Neural cell (in vitro differentiated cells): ENCODE measurements around the gene DNAJC6. TPM values are rescaled to one million over a fixed set of nuclear protein-coding genes. Genes with fewer than 3 reads are reported as not detected.
"Not testable (repeated sequence)": the region's sequence is repeated elsewhere in the genome, so short reads cannot be mapped to it uniquely, and the experiment has no call there.

ENCODE experiments used
- H2AFZ ChIP-seq: fragments of 200-600, 300-800 bp; sonication (generic), shearing (Covaris generic); 2 replicates; pipeline ENCODE4 v1.6.0; 2014; ENCODE audit warnings: low read depth, mild to moderate bottlenecking, antibody characterized with exemption, low read length, moderate library complexity
- H3F3A ChIP-seq: fragments of 200-600 bp; shearing (Covaris generic); 2 replicates; pipeline ENCODE4 v1.6.1; 2016; ENCODE audit warnings: mild to moderate bottlenecking, moderate library complexity, mixed read lengths, antibody characterized with exemption, low read length; ENCODE audit not compliant: insufficient read depth, poor library complexity, severe bottlenecking
- H3K27ac ChIP-seq: fragments of 200-600, 300-800 bp; sonication (generic), shearing (Covaris generic); 2 replicates; pipeline ENCODE4 v1.5.1; 2014; ENCODE audit warnings: mild to moderate bottlenecking, low read length, moderate library complexity
- H3K27me3 ChIP-seq: fragments of 300-800, 200-600 bp; sonication (generic), shearing (Covaris generic); 2 replicates; pipeline ENCODE4 v1.6.0; 2014; ENCODE audit warnings: mild to moderate bottlenecking, low read depth, low read length, moderate library complexity; ENCODE audit not compliant: insufficient read depth
- H3K36me3 ChIP-seq: fragments of 300-800, 200-600 bp; sonication (generic), shearing (Covaris generic); 2 replicates; pipeline ENCODE4 v1.5.1; 2014; ENCODE audit warnings: mild to moderate bottlenecking, antibody characterized with exemption, low read length, moderate library complexity; ENCODE audit not compliant: insufficient read depth
- H3K4me2 ChIP-seq: fragments of 300-800, 200-600 bp; sonication (generic), shearing (Covaris generic); 2 replicates; pipeline ENCODE4 v1.6.0; 2014; ENCODE audit warnings: mild to moderate bottlenecking, low read length
- H3K4me3 ChIP-seq: fragments of 300-800, 200-600 bp; sonication (generic), shearing (Covaris generic); 2 replicates; pipeline ENCODE4 v1.5.1; 2014; ENCODE audit warnings: mild to moderate bottlenecking, low read length, moderate library complexity
- H3K79me2 ChIP-seq: fragments of 200-600 bp; shearing (Covaris generic); replicated peaks from 2 replicates; pipeline ENCODE4 v1.6.0; 2014; ENCODE audit warnings: mild to moderate bottlenecking, low read length, moderate library complexity; ENCODE audit not compliant: insufficient read depth
- H3K9ac ChIP-seq: fragments of 300-800, 200-600 bp; sonication (generic), shearing (Covaris generic); 2 replicates; pipeline ENCODE4 v1.6.1; 2016; ENCODE audit warnings: mild to moderate bottlenecking, low read length, mixed read lengths
- H3K9me2 ChIP-seq: fragments of 200-600 bp; shearing (Covaris generic); 2 replicates; pipeline ENCODE4 v1.6.1; 2016; ENCODE audit warnings: mild to moderate bottlenecking, low read length, mixed read lengths; ENCODE audit not compliant: insufficient read depth
- H3K9me3 ChIP-seq: fragments of 200-600, 300-800 bp; sonication (generic), shearing (Covaris generic); 2 replicates; pipeline ENCODE4 v1.6.1; 2016; ENCODE audit warnings: mild to moderate bottlenecking, mixed run types, low read length, moderate library complexity, mixed read lengths
- H4K20me1 ChIP-seq: fragments of 200-600 bp; shearing (Covaris generic); 2 replicates; pipeline ENCODE4 v1.6.1; 2016; ENCODE audit warnings: mild to moderate bottlenecking, mixed run types; ENCODE audit not compliant: insufficient read depth
- EP300 ChIP-seq: fragments of 450-650 bp; conservative IDR thresholded peaks from 2 replicates; pipeline ENCODE4 v1.6.1; 2014; ENCODE audit warnings: antibody characterized with exemption, mild to moderate bottlenecking, moderate library complexity; ENCODE audit not compliant: poor library complexity, severe bottlenecking
- EZH2 ChIP-seq: fragments of 200-600, 300-800 bp; shearing (Covaris generic), sonication (generic); IDR thresholded peaks from 2 replicates; pipeline ENCODE4 v1.6.1; 2014; ENCODE audit warnings: antibody characterized with exemption, low read length, borderline replicate concordance, mild to moderate bottlenecking; ENCODE audit not compliant: insufficient read depth, poor library complexity, severe bottlenecking
- MXI1 ChIP-seq: fragments of 450-650 bp; conservative IDR thresholded peaks from 2 replicates; pipeline ENCODE4 v1.6.1; 2014; ENCODE audit warnings: antibody characterized with exemption, mild to moderate bottlenecking; ENCODE audit not compliant: poor library complexity, severe bottlenecking
- POLR2AphosphoS5 ChIP-seq: IDR thresholded peaks from 2 replicates; pipeline ENCODE4 v1.6.1; 2012
- RAD21 ChIP-seq: fragments of 450-650 bp; conservative IDR thresholded peaks from 2 replicates; pipeline ENCODE4 v1.6.1; 2014; ENCODE audit warnings: antibody characterized with exemption, mild to moderate bottlenecking, moderate library complexity
- SMC3 ChIP-seq: fragments of 450-650 bp; conservative IDR thresholded peaks from 2 replicates; pipeline ENCODE4 v1.6.1; 2014; ENCODE audit warnings: antibody characterized with exemption, mild to moderate bottlenecking, moderate library complexity; ENCODE audit not compliant: poor library complexity
- TAF1 ChIP-seq: IDR thresholded peaks from 2 replicates; pipeline ENCODE4 v1.6.1; 2012; ENCODE audit warnings: low read depth
- polyA plus RNA-seq: library from polyadenylated mRNA; depleted of rRNA; stranded (reverse); fragments of >200 nt; gene quantifications from 2 replicates; pipeline ENCODE4 v1.2.3, GENCODE V29; 2014
- TF ChIP-seq, protein P1 (sequence below): fragments of 450-650 bp; IDR thresholded peaks from 2 replicates; pipeline ENCODE4 v1.5.1; 2014; ENCODE audit warnings: antibody characterized with exemption, mild to moderate bottlenecking, moderate library complexity; ENCODE audit not compliant: poor library complexity, severe bottlenecking
- TF ChIP-seq, protein P2 (sequence below): IDR thresholded peaks from 2 replicates; pipeline ENCODE4 v1.6.1; 2012; ENCODE audit warnings: borderline replicate concordance

DNAJC6 gene
- polyA plus RNA-seq, 1 donor from 2014 or later, result 47.1 TPM

DNA sequence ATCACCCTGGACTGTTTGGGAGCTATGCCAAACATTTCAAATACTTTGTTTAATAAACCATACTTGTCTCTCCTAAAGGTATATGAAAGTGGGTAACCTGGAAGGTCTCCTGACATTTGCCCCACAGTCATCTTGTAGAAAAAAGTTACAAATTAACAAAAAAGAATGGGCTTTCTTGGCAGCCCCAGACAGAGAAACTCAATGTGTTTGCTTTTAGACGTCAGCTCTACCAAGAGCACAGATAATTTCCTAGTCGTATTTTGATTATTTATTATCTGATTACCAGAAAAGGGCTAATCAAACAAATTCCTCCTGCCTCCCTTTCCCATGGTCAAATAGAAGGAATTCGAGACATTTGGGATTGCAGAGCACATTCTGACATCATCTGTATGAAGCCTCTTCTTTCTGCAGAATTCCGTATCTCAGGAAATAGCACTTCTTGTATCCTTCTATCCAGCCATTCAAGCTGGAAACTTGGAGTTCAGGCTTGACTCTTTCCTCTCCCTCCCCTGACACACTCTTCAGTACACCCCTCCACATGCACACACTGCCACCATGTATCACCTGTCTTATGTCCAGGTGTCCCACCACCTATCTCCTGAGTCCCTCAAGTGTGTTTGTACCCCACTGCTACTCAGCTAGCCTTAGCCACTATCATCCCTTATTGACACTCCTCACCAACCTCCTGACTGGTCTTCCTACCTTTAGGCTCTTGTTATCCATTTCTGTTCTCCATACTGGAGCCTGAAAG, 68.3 kb downstream of the DNAJC6 start:
- H3K9ac ChIP-seq, result no peak overlapping the region
- no peaks in the 10 kb centered on the region for H4K20me1 ChIP-seq
- TF ChIP-seq RAD21 (no peak), POLR2AphosphoS5 (no peak), EP300 (no peak), EZH2 (no peak), TAF1 (no peak)
- TF ChIP-seq, protein P1, sequence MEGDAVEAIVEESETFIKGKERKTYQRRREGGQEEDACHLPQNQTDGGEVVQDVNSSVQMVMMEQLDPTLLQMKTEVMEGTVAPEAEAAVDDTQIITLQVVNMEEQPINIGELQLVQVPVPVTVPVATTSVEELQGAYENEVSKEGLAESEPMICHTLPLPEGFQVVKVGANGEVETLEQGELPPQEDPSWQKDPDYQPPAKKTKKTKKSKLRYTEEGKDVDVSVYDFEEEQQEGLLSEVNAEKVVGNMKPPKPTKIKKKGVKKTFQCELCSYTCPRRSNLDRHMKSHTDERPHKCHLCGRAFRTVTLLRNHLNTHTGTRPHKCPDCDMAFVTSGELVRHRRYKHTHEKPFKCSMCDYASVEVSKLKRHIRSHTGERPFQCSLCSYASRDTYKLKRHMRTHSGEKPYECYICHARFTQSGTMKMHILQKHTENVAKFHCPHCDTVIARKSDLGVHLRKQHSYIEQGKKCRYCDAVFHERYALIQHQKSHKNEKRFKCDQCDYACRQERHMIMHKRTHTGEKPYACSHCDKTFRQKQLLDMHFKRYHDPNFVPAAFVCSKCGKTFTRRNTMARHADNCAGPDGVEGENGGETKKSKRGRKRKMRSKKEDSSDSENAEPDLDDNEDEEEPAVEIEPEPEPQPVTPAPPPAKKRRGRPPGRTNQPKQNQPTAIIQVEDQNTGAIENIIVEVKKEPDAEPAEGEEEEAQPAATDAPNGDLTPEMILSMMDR, result no peak
- no peaks in the 10 kb centered on the region for H3K9me2 ChIP-seq
- H3K4me2 ChIP-seq, result no peak overlapping the region
- H3K9me3 ChIP-seq, result no peaks in the 10 kb centered on the region
- no peaks in the 10 kb centered on the region for H3K79me2 ChIP-seq
- no peaks in the 10 kb centered on the region for H3K27me3 ChIP-seq
- H3K4me3 ChIP-seq, result no peak overlapping the region
- no peaks in the 10 kb centered on the region for H3F3A ChIP-seq
- no peaks in the 10 kb centered on the region for H3K36me3 ChIP-seq
- H3K27ac ChIP-seq, result no peak overlapping the region
- H2AFZ ChIP-seq, result no peak overlapping the region

DNA sequence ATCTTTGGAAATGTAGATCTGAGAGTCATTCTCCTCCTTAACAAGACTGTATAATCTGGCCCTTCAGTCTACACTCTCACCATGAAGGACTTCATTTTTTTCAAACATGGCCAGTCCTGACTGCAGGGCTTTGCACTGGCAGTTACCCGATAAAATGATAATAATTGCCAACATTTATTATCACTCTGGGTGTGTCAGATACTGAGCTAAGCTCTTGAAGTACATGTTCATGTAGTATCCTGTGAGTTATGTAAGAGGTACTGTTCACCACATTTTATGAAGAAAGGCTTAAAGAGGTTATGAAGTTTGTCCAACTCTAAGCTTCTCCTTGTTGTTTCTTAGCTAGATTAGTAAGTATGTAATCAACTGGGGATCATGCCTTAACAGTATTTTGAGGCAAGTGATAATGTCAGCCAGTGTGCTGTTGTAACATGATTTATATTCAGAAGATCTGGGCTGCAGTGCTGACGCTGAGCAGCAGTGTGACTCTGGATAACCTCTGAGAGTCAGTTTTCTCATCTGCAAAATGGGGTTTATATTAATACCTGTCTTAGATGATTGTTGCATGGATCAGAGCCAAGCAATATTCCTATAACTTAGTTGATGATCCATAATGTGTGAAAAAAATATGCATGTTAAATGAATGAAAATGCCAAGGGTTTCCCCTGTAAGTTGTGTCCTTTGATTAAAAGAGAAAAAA, 69.1 kb downstream of the DNAJC6 start:
- H3K79me2 ChIP-seq, result no peaks in the 10 kb centered on the region
- no peak overlapping the region for H3K27ac ChIP-seq
- H4K20me1 ChIP-seq, result no peaks in the 10 kb centered on the region
- H3F3A ChIP-seq, result no peaks in the 10 kb centered on the region
- H3K9me2 ChIP-seq, result no peaks in the 10 kb centered on the region
- TF ChIP-seq, protein P2, sequence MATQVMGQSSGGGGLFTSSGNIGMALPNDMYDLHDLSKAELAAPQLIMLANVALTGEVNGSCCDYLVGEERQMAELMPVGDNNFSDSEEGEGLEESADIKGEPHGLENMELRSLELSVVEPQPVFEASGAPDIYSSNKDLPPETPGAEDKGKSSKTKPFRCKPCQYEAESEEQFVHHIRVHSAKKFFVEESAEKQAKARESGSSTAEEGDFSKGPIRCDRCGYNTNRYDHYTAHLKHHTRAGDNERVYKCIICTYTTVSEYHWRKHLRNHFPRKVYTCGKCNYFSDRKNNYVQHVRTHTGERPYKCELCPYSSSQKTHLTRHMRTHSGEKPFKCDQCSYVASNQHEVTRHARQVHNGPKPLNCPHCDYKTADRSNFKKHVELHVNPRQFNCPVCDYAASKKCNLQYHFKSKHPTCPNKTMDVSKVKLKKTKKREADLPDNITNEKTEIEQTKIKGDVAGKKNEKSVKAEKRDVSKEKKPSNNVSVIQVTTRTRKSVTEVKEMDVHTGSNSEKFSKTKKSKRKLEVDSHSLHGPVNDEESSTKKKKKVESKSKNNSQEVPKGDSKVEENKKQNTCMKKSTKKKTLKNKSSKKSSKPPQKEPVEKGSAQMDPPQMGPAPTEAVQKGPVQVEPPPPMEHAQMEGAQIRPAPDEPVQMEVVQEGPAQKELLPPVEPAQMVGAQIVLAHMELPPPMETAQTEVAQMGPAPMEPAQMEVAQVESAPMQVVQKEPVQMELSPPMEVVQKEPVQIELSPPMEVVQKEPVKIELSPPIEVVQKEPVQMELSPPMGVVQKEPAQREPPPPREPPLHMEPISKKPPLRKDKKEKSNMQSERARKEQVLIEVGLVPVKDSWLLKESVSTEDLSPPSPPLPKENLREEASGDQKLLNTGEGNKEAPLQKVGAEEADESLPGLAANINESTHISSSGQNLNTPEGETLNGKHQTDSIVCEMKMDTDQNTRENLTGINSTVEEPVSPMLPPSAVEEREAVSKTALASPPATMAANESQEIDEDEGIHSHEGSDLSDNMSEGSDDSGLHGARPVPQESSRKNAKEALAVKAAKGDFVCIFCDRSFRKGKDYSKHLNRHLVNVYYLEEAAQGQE, result no peak
- TF ChIP-seq EP300 (no peak), RAD21 (no peak), EZH2 (no peak), SMC3 (no peak), TAF1 (no peak), MXI1 (no peak), POLR2AphosphoS5 (no peak)
- TF ChIP-seq, protein P1, result no peak
- no peak overlapping the region for H3K9ac ChIP-seq
- no peak overlapping the region for H3K4me3 ChIP-seq
- no peaks in the 10 kb centered on the region for H3K9me3 ChIP-seq
- H2AFZ ChIP-seq, result no peak overlapping the region
- no peaks in the 10 kb centered on the region for H3K27me3 ChIP-seq
- no peaks in the 10 kb centered on the region for H3K36me3 ChIP-seq
- H3K4me2 ChIP-seq, result no peak overlapping the region

DNA sequence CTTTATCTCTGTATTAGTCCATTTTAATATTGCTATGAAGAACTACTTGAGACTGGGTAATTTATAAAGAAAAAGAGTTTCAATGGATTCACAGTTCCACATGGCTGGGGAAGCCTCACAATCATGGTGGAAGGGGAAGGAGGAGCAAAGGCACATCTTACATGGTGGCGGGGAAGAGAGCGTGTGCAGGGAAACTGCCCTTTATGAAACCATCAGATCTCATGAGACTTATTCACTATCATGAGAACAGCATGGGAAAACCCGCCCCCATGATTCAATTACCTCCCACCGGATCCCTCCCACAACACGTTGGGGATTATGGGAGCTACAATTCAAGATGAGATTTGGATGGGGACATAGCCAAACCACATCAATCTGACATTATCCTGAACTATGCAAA, 75.1 kb downstream of the DNAJC6 start:
- H3K36me3 ChIP-seq, result peaks cover 13% of the 10 kb centered on the region
- H3K9me3 ChIP-seq, H3K4me2 ChIP-seq, H4K20me1 ChIP-seq, H3K9me2 ChIP-seq, H3K4me3 ChIP-seq, H3K27me3 ChIP-seq, H3K79me2 ChIP-seq, H3K27ac ChIP-seq, H3K9ac ChIP-seq, H3F3A ChIP-seq, H2AFZ ChIP-seq: not testable (repeated sequence)
